NCI-H146 treated with DMSO at 0.1 percent for 48 hours (cell line): ENCODE results near the gene THRB.
"Not testable (repeated sequence)": the region's sequence is repeated elsewhere in the genome, so short reads cannot be mapped to it uniquely, and the experiment has no call there.

ENCODE experiments used
- DNase-seq: peaks from one replicate; lab custom pipeline; 2025; ENCODE audit not compliant: unreplicated experiment; lab: John Stamatoyannopoulos, UW

The THRB gene

DNA sequence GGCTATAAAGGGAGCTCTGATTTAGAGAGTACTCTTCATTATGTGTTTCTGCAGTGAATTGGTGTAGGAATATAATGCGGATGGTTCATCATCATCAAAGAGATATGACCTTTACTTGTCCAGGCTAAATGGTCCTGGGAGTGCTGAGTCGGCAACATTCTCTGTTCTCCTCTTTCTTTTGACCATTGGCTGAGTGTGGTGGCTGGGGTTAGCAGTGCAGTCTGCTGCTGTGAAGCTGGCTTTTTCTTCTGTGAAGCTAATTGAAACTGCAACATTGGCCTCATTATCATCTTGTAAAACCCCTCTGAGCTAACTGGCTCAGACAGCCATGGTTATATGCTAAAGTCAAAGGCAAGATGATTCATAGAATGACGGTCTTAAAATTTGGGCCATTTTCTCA is 83.8 kb downstream of the THRB start:
- no peak for DNase-seq

DNA sequence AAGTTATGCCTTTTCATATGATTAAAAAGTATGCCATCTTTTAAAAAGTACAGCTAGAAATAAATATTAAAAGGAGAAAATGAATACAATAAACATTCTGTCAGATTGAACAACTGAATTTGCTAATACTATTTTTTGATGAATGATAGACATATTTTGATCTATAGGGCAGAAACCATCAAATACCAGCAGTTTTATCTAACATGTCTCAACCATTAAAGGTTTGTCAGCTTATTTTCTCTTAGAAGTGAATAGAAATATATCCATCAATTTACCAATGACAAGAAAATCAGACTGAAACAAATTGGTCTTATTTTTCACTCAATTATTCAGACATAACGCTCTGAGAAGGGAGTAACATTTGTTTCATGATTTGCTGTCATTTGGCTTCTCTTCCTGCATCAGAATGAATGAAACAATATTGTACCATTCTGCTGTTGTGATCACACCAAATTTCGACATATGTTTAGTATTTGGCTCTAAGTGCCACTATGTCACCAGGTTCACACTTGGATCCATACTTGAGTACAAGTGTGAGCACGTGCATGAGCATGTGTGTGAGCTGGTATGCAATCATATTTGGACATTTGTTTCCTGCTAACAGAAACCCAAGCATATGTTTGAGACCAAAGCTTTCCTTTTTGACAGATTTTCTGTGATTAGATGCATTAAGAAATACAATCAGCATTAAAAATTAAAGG is 86.5 kb downstream of the THRB start:
- DNase-seq, result no peak

DNA sequence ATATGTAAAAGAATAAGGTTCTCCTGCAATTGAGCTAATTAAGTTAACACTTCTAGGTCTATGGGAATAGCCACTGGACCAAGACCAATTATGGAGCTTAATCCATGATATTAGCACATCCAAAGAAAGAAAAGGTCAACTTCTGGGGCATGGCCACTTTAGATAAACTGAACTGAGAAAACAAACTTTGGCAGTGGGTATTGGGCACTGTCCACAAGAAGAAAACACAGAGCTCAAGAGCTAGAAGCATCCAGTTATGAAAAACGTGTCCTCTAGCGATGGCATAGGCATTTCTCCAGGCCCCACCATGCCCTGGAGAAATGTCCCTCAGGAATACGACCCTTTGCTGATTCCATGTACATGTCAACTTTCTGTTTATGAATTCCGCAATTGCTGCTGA is 87.8 kb downstream of the THRB start:
- DNase-seq, result no peak

GRCh38 chr3:24405057-24405456 is 89.6 kb downstream of the THRB start:
- DNase-seq, result no peak

DNA sequence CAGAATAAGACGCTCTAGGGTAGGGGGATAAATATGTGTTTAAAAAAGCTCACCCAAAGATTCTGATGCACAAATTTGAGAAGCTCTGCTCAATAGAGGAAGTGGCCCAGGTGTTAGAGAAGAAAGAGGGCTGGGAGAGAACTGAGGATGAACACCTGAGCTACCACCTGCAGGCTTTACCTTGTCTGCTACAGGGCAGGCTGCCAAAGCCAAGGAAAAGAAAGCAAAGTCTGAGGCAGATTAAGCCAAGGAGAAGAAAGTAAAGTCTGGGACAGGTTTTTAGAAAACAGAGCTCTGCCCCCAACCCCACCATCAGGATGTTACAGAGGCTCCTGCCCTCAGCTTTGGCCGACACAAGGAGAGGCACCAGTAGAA is 92.9 kb downstream of the THRB start:
- DNase-seq, result no peak

- no peak for DNase-seq
Measured at GRCh38 chr3:24401090-24401810, 93.4 kb downstream of the THRB start.

- no peak for DNase-seq
Measured at GRCh38 chr3:24400450-24400849, 94.2 kb downstream of the THRB start.

DNA sequence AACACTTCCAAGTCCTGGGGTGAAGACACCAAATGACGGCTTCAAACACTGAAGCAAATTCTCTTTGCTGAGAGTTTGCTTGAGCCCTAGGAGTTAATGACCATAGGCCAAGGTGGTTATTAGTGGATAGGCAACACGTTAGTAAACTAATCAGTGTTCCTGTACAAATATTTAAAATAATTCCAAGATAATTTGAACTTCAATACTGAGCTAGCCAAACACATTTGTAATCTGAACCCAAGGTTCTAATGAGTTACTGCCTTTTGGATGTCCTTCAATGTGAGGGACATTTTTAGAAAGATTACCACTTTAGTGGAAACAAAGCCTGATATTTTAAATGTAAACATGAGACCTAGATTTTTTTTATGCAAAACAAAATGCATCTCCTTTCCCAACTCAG is 94.6 kb downstream of the THRB start:
- DNase-seq, result peak; percentile 8

- no peak for DNase-seq
Measured at GRCh38 chr3:24399614-24400013, 95.0 kb downstream of the THRB start.

GRCh38 chr3:24398712-24399111 is 95.9 kb downstream of the THRB start:
- DNase-seq, result not testable (repeated sequence)

DNA sequence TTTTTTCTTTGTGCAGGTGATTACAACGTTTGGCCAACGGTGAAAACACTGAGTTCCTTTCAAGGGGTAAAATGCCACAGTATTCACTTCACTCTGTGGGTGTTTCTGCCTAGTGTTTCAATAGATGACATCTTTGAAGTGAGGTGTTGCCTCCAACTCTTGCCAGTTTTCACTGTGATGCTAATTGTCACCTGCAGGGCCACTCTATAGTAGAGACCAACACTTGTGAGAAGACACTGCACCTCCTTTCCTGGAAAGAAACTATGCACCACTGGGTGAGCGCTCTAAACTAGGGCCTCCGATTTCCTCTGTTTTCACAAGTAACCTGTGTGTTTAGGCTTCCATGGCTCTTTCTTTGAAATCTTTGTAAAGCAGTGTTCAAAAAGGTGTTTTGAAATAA is 98.3 kb downstream of the THRB start:
- DNase-seq, result no peak

DNA sequence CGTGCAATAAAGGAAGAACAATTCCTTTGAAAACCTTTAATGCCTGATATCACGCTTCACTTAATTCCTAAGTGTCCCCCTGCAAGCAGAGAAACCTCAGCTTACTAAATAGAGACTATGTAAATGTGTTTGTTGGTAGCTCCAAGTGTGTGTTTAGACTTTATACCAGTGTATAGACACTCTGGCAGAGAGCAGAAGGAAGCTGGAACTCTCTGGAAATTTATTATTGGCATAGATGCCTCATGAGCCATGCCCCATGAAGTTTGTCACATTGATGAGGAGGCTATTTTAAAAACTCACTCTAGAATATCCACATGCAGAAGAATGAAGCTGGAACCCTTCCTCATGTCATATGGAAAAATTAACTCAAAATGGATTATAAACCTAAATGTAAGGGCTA is 99.9 kb downstream of the THRB start:
- no peak for DNase-seq

DNA sequence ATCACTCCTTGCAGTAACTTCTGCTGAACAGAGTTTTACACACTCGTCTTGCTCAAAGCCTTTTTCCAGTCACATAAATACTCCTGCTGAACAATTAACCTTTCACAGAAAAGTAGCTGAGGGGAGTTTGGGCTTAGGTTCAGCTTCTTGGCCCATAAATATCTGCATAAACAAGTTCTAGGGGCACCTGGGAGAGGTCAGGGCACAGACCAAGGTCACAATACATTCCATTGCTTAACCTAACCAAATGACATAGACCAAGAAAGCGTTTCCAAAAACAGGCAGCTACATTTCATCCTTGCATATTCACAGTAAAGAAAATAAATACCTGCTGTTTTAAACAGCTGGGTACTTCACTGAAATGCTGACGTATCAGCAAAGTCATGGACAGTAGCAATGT is 101.3 kb downstream of the THRB start:
- no peak for DNase-seq

DNA sequence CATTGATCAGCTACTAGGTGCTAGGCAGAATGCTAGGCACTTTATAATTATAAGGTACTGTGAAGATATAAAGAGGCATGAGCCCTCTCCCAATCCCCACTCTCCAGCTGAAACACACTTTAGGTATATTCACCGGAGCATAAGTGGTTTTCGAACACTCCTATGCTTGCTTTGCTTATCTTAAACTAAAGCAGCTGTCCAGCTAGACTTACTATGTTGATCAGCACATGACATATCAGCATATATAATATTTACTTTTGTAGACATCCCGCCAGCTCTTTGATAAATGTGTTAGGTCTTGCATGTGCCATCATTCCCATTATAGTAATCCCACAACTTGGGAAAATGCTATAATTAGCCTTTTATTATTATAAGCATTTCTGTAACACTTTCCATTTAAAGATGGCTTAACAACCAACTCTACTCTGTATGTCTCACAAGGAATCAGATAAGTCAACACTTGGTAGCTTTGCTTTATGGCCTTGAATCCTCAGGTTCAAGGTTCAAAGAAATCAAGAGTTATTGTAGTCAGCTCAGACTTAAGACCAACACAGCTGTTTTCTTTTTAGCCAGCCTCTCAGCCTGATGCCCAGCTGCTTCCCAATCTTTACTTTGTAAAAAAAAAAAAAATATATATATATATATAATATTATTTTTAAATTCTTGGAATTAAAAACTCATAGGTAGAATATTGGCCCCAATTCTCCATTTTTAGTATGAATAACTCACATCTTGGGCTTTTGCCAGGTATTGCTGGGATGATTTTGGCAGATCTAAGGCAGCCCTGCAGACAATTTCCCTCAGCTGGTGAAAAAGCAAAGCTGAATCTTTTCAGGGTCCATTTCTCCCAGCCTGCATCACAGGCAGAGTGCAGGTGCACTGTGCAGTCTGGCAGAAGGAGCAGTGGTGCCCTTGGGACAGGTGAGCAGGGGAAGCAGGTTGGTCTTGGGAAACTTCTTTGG is 104.2 kb downstream of the THRB start:
- DNase-seq, result no peak

- DNase-seq, result no peak
Measured at GRCh38 chr3:24389108-24390090, 105.3 kb downstream of the THRB start.

- no peak for DNase-seq
Measured at GRCh38 chr3:24388611-24389010, 106.0 kb downstream of the THRB start.

DNA sequence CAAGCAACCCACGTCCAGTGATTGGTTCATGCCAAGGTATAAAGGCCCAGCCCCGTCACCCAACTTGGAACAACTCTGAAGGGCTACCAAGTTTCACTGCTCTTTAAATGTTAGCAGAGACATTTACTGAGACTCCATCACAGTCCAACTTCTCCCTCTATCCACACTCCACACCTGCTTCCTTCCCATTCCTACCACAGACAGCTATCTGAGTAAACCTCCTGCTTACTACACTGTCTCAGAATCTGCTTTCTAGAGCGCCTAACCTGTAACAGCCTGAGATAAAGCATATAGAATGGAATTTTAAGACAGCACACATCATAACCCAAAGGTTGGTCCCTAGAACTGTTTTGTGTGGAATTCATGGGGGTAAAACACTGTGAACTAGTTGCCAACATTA is 106.5 kb downstream of the THRB start:
- DNase-seq, result no peak

- DNase-seq, result no peak
Measured at GRCh38 chr3:24387493-24387892, 107.2 kb downstream of the THRB start.

DNA sequence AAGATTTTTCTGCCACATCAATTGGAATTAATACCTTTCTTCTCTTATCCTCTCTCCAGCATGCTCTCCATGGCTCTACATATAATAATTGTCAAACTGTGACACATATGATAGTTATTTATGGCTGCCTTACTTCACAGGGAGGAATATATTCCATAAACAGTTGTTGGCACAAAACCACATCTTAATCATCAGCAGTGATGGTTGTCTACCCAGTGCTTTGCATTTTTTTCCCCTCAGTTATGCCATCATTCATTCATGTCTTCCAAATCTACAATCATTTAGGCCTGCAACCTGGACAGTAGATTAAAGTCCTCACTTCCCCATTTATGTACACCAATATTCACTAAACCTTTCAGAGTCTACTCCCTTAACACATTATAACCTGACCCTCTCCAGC is 107.7 kb downstream of the THRB start:
- no peak for DNase-seq

- DNase-seq, result no peak
Measured at GRCh38 chr3:24386458-24386857, 108.2 kb downstream of the THRB start.
